ENCODE measurements around the gene DPH6.

GRCh38 chr15:35490511-35490910 lies 55.5 kb downstream of the DPH6 start:
- TF ChIP-seq, protein P1, sequence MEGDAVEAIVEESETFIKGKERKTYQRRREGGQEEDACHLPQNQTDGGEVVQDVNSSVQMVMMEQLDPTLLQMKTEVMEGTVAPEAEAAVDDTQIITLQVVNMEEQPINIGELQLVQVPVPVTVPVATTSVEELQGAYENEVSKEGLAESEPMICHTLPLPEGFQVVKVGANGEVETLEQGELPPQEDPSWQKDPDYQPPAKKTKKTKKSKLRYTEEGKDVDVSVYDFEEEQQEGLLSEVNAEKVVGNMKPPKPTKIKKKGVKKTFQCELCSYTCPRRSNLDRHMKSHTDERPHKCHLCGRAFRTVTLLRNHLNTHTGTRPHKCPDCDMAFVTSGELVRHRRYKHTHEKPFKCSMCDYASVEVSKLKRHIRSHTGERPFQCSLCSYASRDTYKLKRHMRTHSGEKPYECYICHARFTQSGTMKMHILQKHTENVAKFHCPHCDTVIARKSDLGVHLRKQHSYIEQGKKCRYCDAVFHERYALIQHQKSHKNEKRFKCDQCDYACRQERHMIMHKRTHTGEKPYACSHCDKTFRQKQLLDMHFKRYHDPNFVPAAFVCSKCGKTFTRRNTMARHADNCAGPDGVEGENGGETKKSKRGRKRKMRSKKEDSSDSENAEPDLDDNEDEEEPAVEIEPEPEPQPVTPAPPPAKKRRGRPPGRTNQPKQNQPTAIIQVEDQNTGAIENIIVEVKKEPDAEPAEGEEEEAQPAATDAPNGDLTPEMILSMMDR (IDR thresholded peaks at IDR 0.05), result no peak
- TF ChIP-seq POLR2A (IDR thresholded peaks at IDR 0.05), result no peak
